GM19193 (cell line): ENCODE measurements around the gene PDGFC.

Experiments used
- POLR2A ChIP-seq: IDR thresholded peaks from 4 replicates; pipeline ENCODE4 v1.6.1; 2011; ENCODE audit not compliant: insufficient read depth, insufficient read length; ENCODE audit errors: extremely low read depth

Gene PDGFC

GRCh38 chr4:156751486-156751885, 220.1 kb downstream of the PDGFC start:
- TF ChIP-seq POLR2A, result no peak

- no peak for TF ChIP-seq POLR2A
These were observed 221.9 kb downstream of the PDGFC start for GRCh38 chr4:156749426-156750403.

GRCh38 chr4:156746111-156746510, 225.5 kb downstream of the PDGFC start:
- no peak for TF ChIP-seq POLR2A

GRCh38 chr4:156738766-156739165, 232.8 kb downstream of the PDGFC start:
- TF ChIP-seq POLR2A, result no peak

- TF ChIP-seq POLR2A, result no peak
These were observed 236.4 kb downstream of the PDGFC start for GRCh38 chr4:156734965-156735895.

- no peak for TF ChIP-seq POLR2A
These were observed 238.0 kb downstream of the PDGFC start for GRCh38 chr4:156733582-156733981.

GRCh38 chr4:156732634-156733033, 239.0 kb downstream of the PDGFC start:
- TF ChIP-seq POLR2A, result no peak

- TF ChIP-seq POLR2A, result no peak
These were observed 242.2 kb downstream of the PDGFC start for GRCh38 chr4:156729416-156729815.

- TF ChIP-seq POLR2A, result no peak
These were observed 246.3 kb downstream of the PDGFC start for GRCh38 chr4:156725257-156725656.

- no peak for TF ChIP-seq POLR2A
These were observed 247.5 kb downstream of the PDGFC start for GRCh38 chr4:156723951-156724668.

- TF ChIP-seq POLR2A, result no peak
These were observed 253.4 kb downstream of the PDGFC start for GRCh38 chr4:156718226-156718625.

- no peak for TF ChIP-seq POLR2A
These were observed 260.4 kb downstream of the PDGFC start for GRCh38 chr4:156711193-156711590.
